H1 (cell line): Measurements from ENCODE around the gene TXNDC8. TPM values are rescaled to one million over a fixed set of nuclear protein-coding genes. Genes with fewer than 3 reads are reported as not detected.

Source experiments
- ASH2L ChIP-seq: fragments of 200-600, 300-600 bp; sonication (generic); IDR thresholded peaks from one replicate; pipeline ENCODE4 v1.7.1; 2017; ENCODE audit warnings: low read length
- SUZ12 ChIP-seq: fragments of 200-600 bp; sonication (generic); IDR thresholded peaks from 2 replicates; pipeline ENCODE4 v1.6.1; 2012; ENCODE audit warnings: mild to moderate bottlenecking, inconsistent platforms, low read length, moderate library complexity, mixed read lengths
- polyA plus RNA-seq, 7 experiments: library from polyadenylated mRNA; depleted of rRNA in 3 of 7; stranded (reverse) in 5 of 7; unstranded in 2 of 7; fragments of >200 nt in 5 of 7; fragments of 200-250 nt in 2 of 7; gene quantifications; 1 replicate in 5 of 7; 2 replicates in 1 of 7; 4 replicates in 1 of 7; pipeline versions ENCODE4 v1.2.1 to v1.2.3, GENCODE V29; 2011 to 2013; ENCODE audit warnings: missing spikeins in 2 of 7, mixed read lengths in 2 of 7
- total RNA-seq: library from RNA; stranded (reverse); fragmentation: NEBNext Ultra II Directional; extraction: Animal tissue kit (Norgen Biotek cat#: 25700); gene quantifications from 2 replicates; pipeline ENCODE4 v1.2.1, GENCODE V29; 2021

Gene TXNDC8
- total and polyA plus RNA-seq, 2 of the 8 experiments (the other 6 are each of a cell fraction or from before 2014, with no cell fraction given), result not detected

GRCh38 chr9:110276781-110277180 is 60.9 kb downstream of the TXNDC8 start (continued):
- TF ChIP-seq SUZ12 (no peak), ASH2L (no peak)
